HG02840 (cell line): ENCODE results near the gene RRAS2.
A peak's percentile ranks its signal among the peaks of the same experiment; 100 is the strongest.
"Not testable (repeated sequence)": the region's sequence is repeated elsewhere in the genome, so short reads cannot be mapped to it uniquely, and the experiment has no call there.

ENCODE experiments used
- ATAC-seq: cut with Tn5 transposase; IDR thresholded peaks from one replicate; pipeline ENCODE4 v1.9.1; 2021; ENCODE audit warnings: mild to moderate bottlenecking, moderate library complexity, moderate number of reproducible peaks; ENCODE audit not compliant: unreplicated experiment, low FRiP score

RRAS2 gene

DNA sequence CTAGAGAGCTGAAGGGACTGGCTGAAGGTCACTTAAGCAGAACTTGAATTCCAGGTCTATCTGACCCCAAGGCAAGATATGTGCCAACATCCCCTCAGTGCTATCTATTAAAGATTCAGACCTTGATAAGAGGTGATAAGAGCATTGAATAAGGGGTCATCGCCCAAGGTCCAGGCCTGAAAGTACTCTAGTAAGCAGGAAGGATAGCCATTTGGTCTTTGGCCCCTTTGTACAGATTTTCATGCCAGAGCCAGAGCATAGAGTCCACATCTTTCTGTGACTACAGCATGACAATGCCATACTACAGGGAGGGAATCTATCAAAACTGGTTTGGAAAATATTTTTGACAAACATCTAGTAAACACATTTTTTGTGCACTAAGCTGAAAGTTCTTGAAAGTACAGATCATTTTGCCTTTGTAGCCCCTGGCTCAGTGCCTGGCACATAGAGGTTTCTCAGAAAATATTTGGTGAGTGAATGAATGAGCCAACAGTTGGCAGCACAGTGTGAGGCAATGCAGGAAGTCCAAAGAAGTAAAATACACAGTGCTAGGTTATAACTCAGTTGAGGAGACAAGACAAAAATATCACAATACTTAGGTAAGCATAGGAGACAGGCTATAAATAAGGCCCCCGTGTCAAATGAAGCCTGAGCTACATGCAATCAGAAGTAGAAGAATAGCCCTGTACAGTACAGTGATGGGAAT is 15.1 kb upstream of the RRAS2 start:
- no peak for ATAC-seq

DNA sequence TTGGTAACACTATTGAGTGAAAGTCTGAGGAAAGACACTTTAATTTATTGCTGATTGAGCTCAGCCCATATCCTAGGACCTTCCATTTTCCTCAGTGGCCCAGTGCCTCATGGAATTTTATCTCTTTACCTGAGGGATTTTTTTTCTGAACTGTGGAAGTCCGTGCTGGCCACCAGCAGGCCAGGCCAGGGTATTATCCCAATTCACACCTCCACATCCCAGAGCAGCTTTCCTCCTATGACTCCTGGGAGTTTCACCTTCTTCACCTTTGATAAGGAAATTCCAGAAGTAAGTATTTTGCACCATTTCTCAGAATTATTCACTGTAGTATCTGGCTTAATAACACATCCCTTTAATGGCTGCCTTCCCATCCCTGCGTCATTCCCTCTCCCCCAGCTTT is 13.0 kb upstream of the RRAS2 start:
- no peak for ATAC-seq

DNA sequence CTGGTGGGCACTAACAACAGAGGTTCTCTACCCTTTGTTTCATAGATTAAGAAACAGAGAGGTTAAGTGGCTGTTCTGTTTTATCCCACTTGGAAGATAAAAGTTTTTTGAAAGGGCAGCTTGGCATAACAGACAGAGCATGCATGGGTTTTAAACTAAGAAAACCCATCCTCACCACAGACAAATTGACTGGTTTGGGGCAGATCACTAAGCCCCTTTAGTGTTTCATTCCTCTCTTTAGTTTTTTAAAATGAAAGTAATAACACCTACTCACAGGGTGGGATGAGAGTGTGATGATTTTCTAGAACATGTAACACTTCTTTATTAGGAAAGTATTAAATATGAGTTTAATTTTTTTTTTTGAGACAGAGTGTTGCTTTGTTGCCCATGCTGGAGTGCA is 12.3 kb upstream of the RRAS2 start:
- no peak for ATAC-seq

DNA sequence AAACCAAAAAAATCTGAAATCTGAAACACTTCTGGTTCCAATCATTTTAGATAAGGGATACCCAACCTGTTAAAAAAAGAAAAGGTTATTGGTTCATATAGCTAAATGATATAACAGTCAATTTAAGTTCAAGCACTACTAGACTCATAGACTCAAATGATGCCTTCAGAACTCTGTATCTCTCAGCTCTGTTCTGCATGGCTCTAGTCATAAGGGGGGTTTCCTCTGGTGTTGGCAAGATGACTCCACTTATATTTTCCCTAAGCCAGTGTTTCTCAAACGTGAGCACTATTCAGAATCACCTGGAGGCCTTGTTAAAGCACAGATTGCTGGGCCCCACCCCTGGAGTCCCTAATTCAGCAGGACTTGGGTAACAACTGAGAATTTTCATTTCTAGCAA is 11.5 kb upstream of the RRAS2 start:
- no peak for ATAC-seq

DNA sequence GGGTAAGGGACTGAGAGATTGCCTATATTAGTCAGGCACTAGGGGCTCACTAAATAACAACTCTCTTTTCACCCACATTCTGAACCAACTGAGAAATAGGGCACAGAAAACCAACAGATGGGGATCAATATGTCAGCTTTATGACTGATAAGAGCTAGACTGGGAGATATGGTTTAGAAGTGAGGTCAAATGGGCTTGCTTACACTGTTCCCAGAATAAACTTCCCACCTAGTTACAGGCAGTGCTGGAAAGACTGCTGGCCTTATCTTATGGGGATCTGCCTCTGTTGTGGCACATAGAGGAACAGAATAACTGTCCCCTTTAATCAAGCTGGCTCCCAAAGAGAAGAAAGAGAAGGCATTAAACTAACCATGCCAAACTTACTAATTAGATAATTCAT is 10.6 kb upstream of the RRAS2 start:
- no peak for ATAC-seq

DNA sequence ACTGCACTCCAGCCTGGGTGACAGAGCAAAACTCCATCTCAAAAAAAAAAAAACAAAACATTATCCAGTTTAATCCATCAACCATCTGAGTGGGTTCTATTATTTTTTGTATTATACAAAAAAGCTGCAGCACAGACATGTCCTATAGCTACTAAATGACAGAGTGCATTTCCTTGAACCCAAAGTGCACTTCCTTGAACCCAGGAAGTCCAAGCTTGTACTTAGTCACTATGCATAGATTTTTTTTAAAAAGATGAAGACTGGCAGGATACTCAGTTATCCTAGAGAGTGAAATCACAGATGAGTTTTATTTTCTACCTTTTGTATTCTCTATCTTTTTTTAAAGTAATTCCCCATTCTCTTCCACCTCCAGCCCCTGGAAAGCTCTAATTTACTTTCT is 8.0 kb upstream of the RRAS2 start:
- ATAC-seq, result no peak

DNA sequence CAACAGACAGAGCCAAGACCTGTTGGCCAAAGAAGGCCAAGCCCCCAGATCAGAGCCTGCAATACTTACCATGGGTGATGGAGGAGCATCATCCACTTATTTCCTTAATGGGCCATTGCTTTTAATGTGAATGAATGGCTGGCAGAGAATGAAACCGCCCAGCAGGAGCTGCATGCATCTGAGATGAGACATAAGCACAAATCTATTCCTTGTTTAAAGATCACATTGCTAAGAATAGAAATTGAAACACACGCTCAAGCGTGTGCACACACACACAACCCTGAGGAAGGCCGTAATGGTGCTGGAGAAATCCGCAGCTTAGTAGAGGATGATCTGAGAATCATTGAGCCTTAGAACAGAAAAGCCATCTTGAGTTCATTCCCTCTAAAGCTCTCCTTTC is 5.3 kb upstream of the RRAS2 start:
- no peak for ATAC-seq

DNA sequence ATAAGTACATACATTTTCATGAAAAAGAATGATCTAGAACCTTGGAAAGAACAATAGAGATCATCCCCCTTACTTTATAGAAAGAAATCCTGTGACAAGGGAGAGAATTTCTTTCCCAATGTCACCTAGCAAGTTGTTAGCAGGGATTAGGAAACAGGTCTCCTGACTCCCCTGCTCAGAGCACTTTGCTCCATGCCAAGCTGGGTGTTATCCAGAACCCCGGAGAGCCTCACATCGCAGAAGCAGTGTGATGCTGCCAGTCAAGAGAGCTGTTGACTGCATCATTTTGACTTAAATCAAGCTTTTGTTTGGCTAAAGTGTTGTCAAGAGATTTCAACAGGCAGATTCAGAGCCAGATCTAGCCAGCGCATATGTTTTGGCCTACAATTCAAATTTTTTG is 3.6 kb upstream of the RRAS2 start:
- no peak for ATAC-seq

DNA sequence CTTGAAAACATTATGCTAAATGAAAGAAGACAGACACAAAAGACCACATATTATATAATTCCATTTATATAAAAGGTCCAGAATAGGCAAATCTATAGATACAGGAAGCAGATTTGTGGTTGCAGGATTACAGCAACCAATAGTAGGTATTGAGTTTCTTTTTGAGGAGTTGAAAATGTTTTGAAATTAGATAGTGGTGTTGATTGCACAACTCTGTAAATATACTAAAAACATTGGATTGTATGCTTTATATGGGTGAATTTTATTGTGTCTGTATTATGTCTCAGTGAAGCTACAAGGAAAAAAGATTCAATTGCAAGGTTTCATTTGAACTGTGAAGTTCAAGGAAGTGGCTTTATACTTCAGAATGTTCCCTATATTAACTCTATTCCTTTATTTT is 3.0 kb upstream of the RRAS2 start:
- ATAC-seq, result no peak

DNA sequence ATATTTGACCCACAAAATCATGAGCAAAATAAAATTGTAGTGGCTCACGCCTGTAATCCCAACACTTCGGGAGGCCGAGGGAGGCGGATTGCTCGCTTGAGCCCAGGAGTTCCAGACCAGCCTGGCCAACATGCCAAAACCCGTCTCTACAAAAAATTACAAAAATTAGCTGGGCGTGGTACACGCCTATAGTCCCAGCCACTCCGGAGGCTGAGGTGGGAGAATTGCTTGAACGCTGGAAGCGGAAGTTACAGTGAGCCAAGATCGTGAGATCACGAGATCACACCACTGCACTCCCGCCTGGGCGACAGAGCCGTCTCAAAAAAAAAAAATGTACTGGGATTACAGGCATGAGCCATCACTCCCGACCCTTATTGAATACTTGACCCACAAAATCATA is 2.0 kb upstream of the RRAS2 start:
- no peak for ATAC-seq

DNA sequence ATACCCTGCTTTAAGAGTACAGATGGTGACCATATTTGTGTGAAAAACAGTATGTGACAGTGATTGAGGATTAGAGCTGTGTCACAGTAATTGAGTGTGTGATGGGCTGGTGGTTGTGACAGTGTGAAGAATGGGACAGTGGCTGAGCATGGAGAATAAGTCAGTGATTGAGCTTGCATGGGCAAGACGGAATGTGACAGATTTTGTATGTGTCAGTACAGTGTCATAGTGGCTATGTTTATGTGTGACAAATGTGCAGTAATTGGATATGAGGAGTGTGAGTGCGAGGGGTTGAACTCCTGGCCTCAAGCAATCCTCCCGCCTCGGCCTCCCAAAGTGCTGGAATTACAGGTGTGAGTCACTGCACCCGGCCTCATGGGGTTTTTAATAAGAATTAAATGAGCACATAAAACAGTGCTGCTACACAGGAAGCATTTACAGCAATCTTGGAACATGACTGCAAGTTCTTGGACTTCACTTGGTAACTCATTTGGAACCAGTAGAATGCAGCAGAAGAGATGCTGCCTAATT is 583 bp upstream of the RRAS2 start:
- no peak for ATAC-seq

DNA sequence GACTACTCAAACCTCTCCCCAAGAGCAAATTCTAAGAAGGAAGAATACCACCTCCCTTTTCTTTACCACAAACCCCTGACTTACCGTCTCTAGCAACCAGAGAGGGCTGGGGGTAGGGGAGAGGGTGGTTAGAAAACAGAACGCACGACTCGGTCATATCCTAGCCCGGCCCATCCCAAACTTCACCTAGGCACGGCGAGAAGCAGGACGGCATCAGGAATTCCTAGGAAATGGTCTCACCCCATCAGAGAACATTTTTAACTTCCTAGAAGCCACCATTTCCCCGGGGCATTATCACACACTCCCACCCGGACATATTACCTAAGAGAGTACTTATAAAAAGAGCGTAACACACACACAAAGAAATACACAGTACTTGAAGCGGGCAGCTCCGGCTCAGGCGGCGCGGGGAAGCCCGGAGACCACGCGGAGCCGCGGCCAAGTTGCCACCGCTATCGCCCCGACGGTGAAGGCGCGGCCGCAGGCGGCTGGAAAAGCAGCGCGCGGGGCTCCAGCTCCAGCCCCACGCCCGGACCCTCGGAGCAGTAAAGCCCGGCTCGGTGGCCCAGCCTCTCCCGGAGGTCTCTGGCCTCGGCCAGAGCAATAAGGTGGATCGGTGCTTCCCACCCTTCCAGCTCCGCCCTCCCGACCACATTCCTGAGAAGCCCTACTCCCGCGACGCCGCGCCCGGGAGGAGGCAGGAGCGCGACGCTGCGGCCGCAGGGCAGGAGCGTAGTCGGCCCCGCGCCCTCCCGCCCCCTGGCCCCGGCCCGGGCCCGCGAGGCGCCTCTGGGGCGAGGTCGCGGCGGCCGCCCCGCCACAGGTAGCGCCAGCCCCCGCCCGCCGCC is 878 bp downstream of the RRAS2 start:
- peak; percentile 62 for ATAC-seq

DNA sequence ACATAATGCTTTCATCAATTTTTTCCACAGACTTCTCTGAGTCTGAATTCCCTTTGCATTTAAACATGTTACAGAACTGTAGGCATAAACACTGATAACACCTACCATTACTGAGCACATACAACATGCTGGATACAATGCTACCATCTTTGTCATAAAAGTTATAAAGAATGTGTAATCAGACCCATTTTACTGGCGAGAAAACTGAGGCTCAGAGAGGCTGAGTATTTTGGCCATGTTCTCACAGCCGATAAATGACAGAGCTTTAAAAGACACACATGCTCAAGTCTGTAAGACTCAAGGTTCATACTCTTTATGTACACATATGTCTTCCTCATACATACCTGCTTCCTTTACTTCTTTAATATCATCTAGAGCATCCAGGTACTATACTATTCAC is 2.6 kb downstream of the RRAS2 start:
- no peak for ATAC-seq

DNA sequence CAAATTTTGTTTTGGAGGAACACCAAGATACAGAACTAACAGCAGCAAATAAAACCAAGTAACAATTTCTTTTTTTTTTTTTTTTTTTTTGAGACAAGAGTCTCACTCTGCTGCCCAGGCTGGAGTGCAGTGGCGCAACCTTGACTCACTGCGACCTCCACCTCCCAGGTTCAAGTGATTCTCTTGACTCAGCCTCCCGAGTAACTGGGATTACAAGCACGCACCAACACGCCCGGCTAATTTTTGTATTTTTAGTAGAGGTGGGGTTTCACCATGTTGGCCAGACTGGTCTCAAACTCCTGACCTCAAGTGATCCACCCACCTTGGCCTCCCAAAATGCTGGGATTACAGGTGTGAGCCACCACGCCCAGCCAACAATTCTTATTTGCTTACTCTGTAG is 4.4 kb downstream of the RRAS2 start:
- not testable (repeated sequence) for ATAC-seq

DNA sequence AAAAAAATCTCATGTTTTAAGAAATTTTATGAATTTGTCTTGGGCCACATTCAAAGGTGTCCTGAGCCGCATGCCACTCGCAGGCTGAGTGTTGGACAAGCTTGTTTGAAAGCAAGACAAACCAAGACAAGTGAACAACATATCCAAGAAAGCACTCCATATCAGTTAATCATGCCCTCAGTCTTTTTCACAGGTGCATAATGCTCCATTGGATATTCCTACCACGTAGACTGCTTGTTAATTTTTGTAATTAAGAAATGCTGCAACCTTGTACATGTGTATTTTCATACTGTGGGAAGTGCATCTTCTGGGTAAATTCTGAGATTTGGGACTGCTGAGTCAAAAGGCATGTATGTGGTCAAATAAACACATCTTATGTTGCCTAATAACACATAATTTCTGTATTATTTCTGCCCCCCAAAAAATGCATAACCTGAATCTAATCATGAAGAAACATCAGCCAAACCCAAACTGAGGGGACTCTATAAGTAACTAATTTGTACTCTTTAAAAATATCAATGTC is 8.2 kb downstream of the RRAS2 start:
- ATAC-seq, result no peak

DNA sequence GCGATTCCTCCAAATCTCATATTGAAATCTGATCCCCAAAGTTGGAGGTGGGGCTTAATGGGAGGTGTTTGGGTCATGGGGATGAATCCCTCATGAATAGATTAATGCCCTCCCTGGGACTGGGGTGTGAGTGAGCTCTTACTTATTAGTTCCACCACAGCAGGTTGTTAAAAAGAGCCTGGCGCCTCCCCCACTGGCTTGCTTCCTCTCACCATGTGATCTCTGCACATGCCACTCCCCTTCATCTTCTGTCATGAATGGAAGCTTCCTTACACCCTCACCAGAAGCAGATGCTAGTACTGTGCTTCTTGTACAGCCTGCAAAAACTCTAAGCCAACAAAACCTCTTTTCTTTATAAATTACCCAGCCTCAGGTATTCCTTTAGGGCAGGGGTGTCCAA is 8.8 kb downstream of the RRAS2 start:
- ATAC-seq, result no peak

DNA sequence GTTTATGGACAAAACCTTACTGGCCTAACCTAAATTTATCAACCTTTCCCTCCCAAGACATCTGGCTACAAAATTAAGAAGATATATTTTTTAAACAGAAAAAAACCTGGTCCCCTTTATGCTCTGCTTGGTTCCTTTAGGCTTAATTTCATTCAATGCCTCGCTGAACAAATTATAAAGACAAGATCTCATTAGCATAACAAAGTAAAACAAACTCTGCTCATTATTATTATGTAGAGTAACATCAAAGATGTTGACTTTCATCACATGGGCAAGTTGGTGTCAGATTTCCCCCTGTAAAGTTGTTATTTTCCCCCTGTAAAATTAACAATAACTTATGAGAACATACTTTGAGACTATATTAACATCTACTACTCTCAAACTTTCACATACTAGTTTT is 11.0 kb downstream of the RRAS2 start:
- ATAC-seq, result no peak

DNA sequence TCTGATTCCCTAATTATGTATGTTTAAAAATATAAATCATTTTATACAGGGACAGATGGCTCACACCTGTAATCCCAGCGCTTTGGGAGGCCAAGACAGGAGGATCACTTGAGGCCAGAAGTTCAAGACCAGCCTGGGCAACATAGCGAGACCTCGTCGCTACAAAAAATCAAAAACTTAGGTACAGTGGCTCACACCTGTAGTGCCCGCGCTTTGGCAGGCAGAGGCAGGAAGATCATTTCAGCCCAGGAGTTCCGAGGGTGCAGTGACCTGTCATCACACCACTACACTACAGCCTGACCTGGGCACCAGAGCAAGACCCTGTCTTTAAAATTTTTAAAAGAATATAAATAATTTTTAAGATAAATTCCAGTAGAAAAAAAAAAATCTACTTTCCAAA is 11.5 kb downstream of the RRAS2 start:
- ATAC-seq, result no peak

DNA sequence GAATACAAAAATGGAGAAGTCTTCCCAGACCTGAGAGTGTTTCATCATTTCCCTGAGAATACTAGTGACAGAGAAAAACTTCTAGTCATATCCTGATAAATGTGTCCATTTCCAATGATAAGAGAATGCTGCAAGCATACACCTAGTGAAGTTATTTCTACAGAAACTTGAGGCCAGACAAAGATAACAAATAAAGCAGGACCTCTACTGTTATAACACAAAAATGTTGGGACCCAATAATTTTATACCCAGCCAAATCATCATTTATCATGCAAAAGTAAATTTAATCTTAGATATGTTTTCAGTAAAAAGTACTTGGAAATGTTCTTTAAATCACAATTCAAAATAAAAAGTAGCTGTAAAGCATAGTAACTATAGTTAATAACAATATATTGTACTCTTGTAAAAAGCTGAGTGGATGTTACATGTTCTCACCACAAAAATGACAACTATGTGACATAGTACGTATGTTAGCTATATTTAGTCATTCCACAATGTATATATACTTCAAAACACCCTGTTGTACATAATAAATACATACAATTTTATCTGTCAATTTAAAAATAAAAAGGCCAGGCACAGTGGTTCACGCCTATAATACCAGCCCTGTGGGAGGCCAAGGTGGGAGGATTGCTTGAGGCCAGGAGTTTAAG is 12.6 kb downstream of the RRAS2 start:
- ATAC-seq, result no peak

DNA sequence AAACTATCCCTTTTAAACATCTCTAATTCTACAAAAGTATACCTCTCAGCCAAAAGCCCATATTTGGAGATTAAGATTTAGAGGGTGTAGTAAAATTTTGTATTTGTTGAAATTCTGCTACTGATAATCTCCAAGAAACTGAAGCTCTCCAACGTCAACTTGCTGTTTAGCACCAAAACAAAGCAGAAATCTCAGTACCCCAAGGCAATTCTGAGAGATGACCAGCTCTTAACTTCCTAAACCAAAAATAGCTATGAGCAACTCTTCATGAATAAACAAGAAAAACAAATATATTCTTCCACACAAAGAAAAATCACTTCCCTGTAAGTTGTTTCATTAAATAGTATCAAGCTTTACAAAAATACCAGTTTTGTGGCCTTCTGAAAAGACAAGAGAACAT is 13.3 kb downstream of the RRAS2 start:
- no peak for ATAC-seq

DNA sequence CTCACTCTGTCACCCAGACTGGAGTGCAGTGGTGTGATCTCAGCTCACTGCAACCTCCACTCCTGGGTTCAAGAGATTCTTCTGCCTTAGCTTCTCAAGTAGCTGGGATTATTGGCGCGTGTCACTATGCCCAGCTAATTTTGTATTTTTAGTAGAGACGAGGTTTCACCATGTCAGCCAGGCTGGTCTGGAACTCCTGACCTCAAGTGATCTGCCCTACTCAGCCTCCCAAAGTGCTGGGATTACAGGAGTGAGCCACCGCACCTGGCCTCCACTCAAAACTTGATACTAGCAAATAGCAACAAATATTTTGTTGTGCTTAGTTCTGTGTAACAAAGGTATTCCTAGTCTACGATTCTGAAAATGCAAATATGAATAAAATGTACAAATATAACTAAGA is 14.0 kb downstream of the RRAS2 start:
- not testable (repeated sequence) for ATAC-seq
